Measurements from ENCODE around the gene ANKK1.

The ANKK1 gene

DNA sequence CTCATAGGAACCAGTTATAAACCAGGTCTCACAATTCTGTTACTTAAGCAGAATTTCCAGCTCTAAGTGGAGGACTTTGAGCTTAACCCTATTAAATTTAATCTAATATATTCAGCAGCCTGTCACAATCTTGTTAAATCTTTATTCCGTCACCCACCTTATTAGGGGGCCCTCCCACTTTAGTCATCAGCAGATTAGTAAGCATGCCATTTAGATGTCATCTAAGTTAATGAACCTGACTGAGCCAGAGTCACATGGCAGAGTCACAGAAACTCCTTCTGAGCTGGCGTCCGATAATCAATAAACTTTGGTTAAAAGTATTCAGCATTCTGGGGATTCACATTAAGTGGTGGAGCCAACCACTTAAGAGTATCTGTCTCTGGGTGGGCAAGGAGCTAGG lies 38.1 kb upstream of the ANKK1 start:
- Histone ChIP-seq H3K4me3 (ENCODE audit: low read length) (no peak overlapping the region), H2BK5ac (ENCODE audit: low read length) (no peak overlapping the region), H3K56ac (ENCODE audit: low read length) (no peak overlapping the region), H3K27me3 (ENCODE audit: insufficient read depth, low read length, poor library complexity) (no peaks in the 10 kb centered on the region), H4K5ac (ENCODE audit: low read length) (no peak overlapping the region), H3K23ac (ENCODE audit: low read length) (no peak overlapping the region), H3K79me2 (ENCODE audit: control insufficient read depth, insufficient read depth, low read length) (no peaks in the 10 kb centered on the region), H4K8ac (ENCODE audit: low read depth, low read length) (no peak overlapping the region), H3K4ac (ENCODE audit: low read depth, low read length) (no peak overlapping the region), H3K27ac (ENCODE audit: low read depth, low read length) (no peak overlapping the region), H3K18ac (ENCODE audit: low read length) (no peak overlapping the region), H3K9ac (ENCODE audit: low read length) (no peak overlapping the region), H3K79me1 (ENCODE audit: low read length) (no peaks in the 10 kb centered on the region), H3K4me1 (ENCODE audit: control insufficient read depth, low read depth, low read length) (peaks cover 4% of the 10 kb centered on the region), H2BK15ac (replicated peaks; ENCODE audit: low read depth) (no peak overlapping the region), H2BK120ac (ENCODE audit: low read depth, low read length) (no peak overlapping the region), H3K36me3 (ENCODE audit: control insufficient read depth, insufficient read depth, low read length) (no peaks in the 10 kb centered on the region), H3K4me2 (ENCODE audit: low read length) (no peak overlapping the region), H2AK5ac (ENCODE audit: low read length) (no peak overlapping the region)
- no CpG with 5 or more reads among the region's 3 CpGs for WGBS (ENCODE audit: extremely low coverage, insufficient coverage, low lambda C conversion rate)
- DNase-seq, result no peak

DNA sequence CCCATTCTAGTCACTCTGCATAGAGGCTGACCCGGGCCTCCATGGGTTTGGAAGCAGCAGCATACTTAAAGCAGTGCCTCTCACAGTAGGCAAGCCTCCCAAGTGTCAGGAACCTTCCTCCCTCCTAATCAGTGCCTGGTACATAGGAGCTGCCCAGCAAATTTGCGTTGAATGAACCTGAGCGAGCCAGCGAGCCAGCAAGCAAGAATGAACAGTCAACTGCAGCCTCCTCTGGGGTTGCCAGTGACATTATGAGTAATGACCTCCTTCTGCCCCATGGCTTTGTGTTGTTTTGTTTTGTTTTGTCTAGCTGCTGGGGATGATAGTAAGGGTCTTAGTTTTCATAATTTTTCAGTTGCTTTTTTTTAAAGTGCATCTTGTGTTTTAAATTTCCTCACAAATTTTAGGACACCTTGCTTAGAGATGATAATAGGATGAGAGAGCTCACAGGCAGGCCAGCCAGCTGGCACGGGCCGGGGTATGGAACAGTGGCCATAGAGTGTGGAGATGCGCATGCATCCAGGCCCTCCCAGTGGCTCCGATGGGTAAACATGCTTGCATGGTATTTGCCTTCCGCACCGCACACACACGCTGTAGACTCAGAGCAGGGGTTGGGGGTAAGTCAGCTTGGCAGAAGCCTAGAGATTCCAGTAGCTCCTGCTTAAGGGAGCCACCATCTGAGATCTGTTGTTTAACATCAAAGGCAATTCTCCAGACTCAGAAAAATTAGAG lies 37.1 kb upstream of the ANKK1 start:
- no peak overlapping the region for H3K23ac ChIP-seq (ENCODE audit: low read length)
- H3K27me3 ChIP-seq (ENCODE audit: insufficient read depth, low read length, poor library complexity), result no peaks in the 10 kb centered on the region
- no peak for DNase-seq
- H3K18ac ChIP-seq (ENCODE audit: low read length), result no peak overlapping the region
- no peak overlapping the region for H3K4me2 ChIP-seq (ENCODE audit: low read length)
- H3K79me2 ChIP-seq (ENCODE audit: control insufficient read depth, insufficient read depth, low read length), result no peaks in the 10 kb centered on the region
- H3K4me1 ChIP-seq (ENCODE audit: control insufficient read depth, low read depth, low read length), result peaks cover 4% of the 10 kb centered on the region
- no peak overlapping the region for H3K4me3 ChIP-seq (ENCODE audit: low read length)
- no peak overlapping the region for H2BK120ac ChIP-seq (ENCODE audit: low read depth, low read length)
- no peak overlapping the region for H3K56ac ChIP-seq (ENCODE audit: low read length)
- no peak overlapping the region for H3K4ac ChIP-seq (ENCODE audit: low read depth, low read length)
- H4K5ac ChIP-seq (ENCODE audit: low read length), result no peak overlapping the region
- H4K8ac ChIP-seq (ENCODE audit: low read depth, low read length), result no peak overlapping the region
- no peak overlapping the region for H2BK15ac ChIP-seq (replicated peaks; ENCODE audit: low read depth)
- no peak overlapping the region for H3K27ac ChIP-seq (ENCODE audit: low read depth, low read length)
- WGBS (ENCODE audit: extremely low coverage, insufficient coverage, low lambda C conversion rate), result no CpG with 5 or more reads among the region's 11 CpGs
- H3K9ac ChIP-seq (ENCODE audit: low read length), result no peak overlapping the region
- no peak overlapping the region for H2AK5ac ChIP-seq (ENCODE audit: low read length)
- no peak overlapping the region for H2BK5ac ChIP-seq (ENCODE audit: low read length)
- H3K36me3 ChIP-seq (ENCODE audit: control insufficient read depth, insufficient read depth, low read length), result no peaks in the 10 kb centered on the region
- no peaks in the 10 kb centered on the region for H3K79me1 ChIP-seq (ENCODE audit: low read length)

DNA sequence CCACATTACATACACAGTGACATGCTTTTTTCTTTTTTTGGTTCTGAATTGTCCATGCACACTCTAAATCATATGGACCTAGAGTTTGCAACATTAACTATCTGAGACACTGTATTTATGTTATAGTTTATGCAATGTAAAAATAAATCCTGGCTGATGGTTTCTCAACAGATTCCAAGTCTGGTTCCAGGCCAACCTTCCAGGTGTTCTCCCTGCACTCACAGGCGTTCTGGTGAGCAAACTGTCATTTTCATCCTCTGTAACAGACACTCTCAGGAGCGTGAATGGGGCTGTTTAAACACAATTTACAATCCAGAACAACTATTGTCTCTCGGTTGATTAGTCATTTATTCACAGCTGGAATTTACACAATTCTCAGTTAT lies 36.5 kb upstream of the ANKK1 start:
- peaks cover 4% of the 10 kb centered on the region for H3K4me1 ChIP-seq (ENCODE audit: control insufficient read depth, low read depth, low read length)
- H3K36me3 ChIP-seq (ENCODE audit: control insufficient read depth, insufficient read depth, low read length), result no peaks in the 10 kb centered on the region
- H3K79me2 ChIP-seq (ENCODE audit: control insufficient read depth, insufficient read depth, low read length), result no peaks in the 10 kb centered on the region
- no peak overlapping the region for H3K56ac ChIP-seq (ENCODE audit: low read length)
- no peak overlapping the region for H3K4ac ChIP-seq (ENCODE audit: low read depth, low read length)
- H4K8ac ChIP-seq (ENCODE audit: low read depth, low read length), result no peak overlapping the region
- no peak overlapping the region for H3K4me2 ChIP-seq (ENCODE audit: low read length)
- H3K23ac ChIP-seq (ENCODE audit: low read length), result no peak overlapping the region
- H2BK5ac ChIP-seq (ENCODE audit: low read length), result no peak overlapping the region
- H3K79me1 ChIP-seq (ENCODE audit: low read length), result no peaks in the 10 kb centered on the region
- H3K9ac ChIP-seq (ENCODE audit: low read length), result no peak overlapping the region
- H2BK120ac ChIP-seq (ENCODE audit: low read depth, low read length), result no peak overlapping the region
- H4K5ac ChIP-seq (ENCODE audit: low read length), result no peak overlapping the region
- H2AK5ac ChIP-seq (ENCODE audit: low read length), result no peak overlapping the region
- no peaks in the 10 kb centered on the region for H3K27me3 ChIP-seq (ENCODE audit: insufficient read depth, low read length, poor library complexity)
- no peak overlapping the region for H3K27ac ChIP-seq (ENCODE audit: low read depth, low read length)
- no CpG with 5 or more reads among the region's 3 CpGs for WGBS (ENCODE audit: extremely low coverage, insufficient coverage, low lambda C conversion rate)
- no peak overlapping the region for H3K18ac ChIP-seq (ENCODE audit: low read length)
- no peak overlapping the region for H3K4me3 ChIP-seq (ENCODE audit: low read length)
- DNase-seq, result no peak
- H2BK15ac ChIP-seq (replicated peaks; ENCODE audit: low read depth), result no peak overlapping the region

GRCh38 chr11:113351480-113351879 lies 36.1 kb upstream of the ANKK1 start:
- no peaks in the 10 kb centered on the region for H3K79me2 ChIP-seq (ENCODE audit: control insufficient read depth, insufficient read depth, low read length)
- DNase-seq, result peak; percentile 19
- no peak overlapping the region for H3K18ac ChIP-seq (ENCODE audit: low read length)
- H3K23ac ChIP-seq (ENCODE audit: low read length), result no peak overlapping the region
- no peak overlapping the region for H3K4me2 ChIP-seq (ENCODE audit: low read length)
- no peak overlapping the region for H3K27ac ChIP-seq (ENCODE audit: low read depth, low read length)
- no peak overlapping the region for H3K4me3 ChIP-seq (ENCODE audit: low read length)
- H2BK15ac ChIP-seq (replicated peaks; ENCODE audit: low read depth), result no peak overlapping the region
- no peaks in the 10 kb centered on the region for H3K36me3 ChIP-seq (ENCODE audit: control insufficient read depth, insufficient read depth, low read length)
- H3K4me1 ChIP-seq (ENCODE audit: control insufficient read depth, low read depth, low read length), result peaks cover 4% of the 10 kb centered on the region
- H4K5ac ChIP-seq (ENCODE audit: low read length), result no peak overlapping the region
- H2AK5ac ChIP-seq (ENCODE audit: low read length), result no peak overlapping the region
- H3K56ac ChIP-seq (ENCODE audit: low read length), result no peak overlapping the region
- no peak overlapping the region for H4K8ac ChIP-seq (ENCODE audit: low read depth, low read length)
- no peak overlapping the region for H3K4ac ChIP-seq (ENCODE audit: low read depth, low read length)
- H2BK5ac ChIP-seq (ENCODE audit: low read length), result no peak overlapping the region
- no peaks in the 10 kb centered on the region for H3K79me1 ChIP-seq (ENCODE audit: low read length)
- H2BK120ac ChIP-seq (ENCODE audit: low read depth, low read length), result no peak overlapping the region
- no peak overlapping the region for H3K9ac ChIP-seq (ENCODE audit: low read length)
- no peaks in the 10 kb centered on the region for H3K27me3 ChIP-seq (ENCODE audit: insufficient read depth, low read length, poor library complexity)
- whole genome bisulfite sequencing (ENCODE audit: extremely low coverage, insufficient coverage, low lambda C conversion rate), result no CpG with 5 or more reads among the region's 4 CpGs

- Histone ChIP-seq H4K8ac (ENCODE audit: low read depth, low read length) (no peak overlapping the region), H2AK5ac (ENCODE audit: low read length) (no peak overlapping the region), H3K9ac (ENCODE audit: low read length) (no peak overlapping the region), H3K4me1 (ENCODE audit: control insufficient read depth, low read depth, low read length) (peaks cover 3% of the 10 kb centered on the region), H2BK5ac (ENCODE audit: low read length) (no peak overlapping the region), H3K79me1 (ENCODE audit: low read length) (no peaks in the 10 kb centered on the region), H3K27ac (ENCODE audit: low read depth, low read length) (no peak overlapping the region), H3K27me3 (ENCODE audit: insufficient read depth, low read length, poor library complexity) (no peaks in the 10 kb centered on the region), H3K36me3 (ENCODE audit: control insufficient read depth, insufficient read depth, low read length) (no peaks in the 10 kb centered on the region), H2BK15ac (replicated peaks; ENCODE audit: low read depth) (no peak overlapping the region), H3K4me2 (ENCODE audit: low read length) (no peak overlapping the region), H3K4me3 (ENCODE audit: low read length) (no peak overlapping the region), H3K79me2 (ENCODE audit: control insufficient read depth, insufficient read depth, low read length) (no peaks in the 10 kb centered on the region), H2BK120ac (ENCODE audit: low read depth, low read length) (no peak overlapping the region), H3K56ac (ENCODE audit: low read length) (no peak overlapping the region), H3K4ac (ENCODE audit: low read depth, low read length) (no peak overlapping the region), H3K23ac (ENCODE audit: low read length) (no peak overlapping the region), H4K5ac (ENCODE audit: low read length) (no peak overlapping the region), H3K18ac (ENCODE audit: low read length) (no peak overlapping the region)
- no CpG with 5 or more reads among the region's 3 CpGs for WGBS (ENCODE audit: extremely low coverage, insufficient coverage, low lambda C conversion rate)
- DNase-seq, result no peak
Measured at GRCh38 chr11:113356203-113356602, 31.4 kb upstream of the ANKK1 start.

DNA sequence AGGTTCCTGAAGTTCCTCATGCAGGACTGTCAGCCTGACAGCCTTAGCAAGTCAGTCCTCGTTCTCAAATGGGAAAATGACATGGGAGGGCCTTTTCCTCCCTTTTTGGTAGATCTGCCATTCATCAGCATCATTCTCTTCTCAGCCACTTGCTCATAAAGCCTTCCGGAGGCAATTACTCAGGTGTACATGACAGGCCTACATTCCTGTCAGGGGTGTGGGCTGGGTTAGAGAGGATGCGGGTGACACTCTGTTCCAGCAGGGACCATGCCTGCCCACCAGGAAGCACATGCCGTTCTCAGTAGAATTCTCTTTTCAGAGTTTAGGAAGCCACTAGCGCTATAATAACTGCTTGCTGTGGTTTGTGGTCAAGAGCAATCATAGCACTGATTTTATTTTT lies 24.2 kb upstream of the ANKK1 start:
- no peak overlapping the region for H4K5ac ChIP-seq (ENCODE audit: low read length)
- H3K36me3 ChIP-seq (ENCODE audit: control insufficient read depth, insufficient read depth, low read length), result no peaks in the 10 kb centered on the region
- H3K27ac ChIP-seq (ENCODE audit: low read depth, low read length), result no peak overlapping the region
- H3K79me2 ChIP-seq (ENCODE audit: control insufficient read depth, insufficient read depth, low read length), result no peaks in the 10 kb centered on the region
- no peak overlapping the region for H2BK15ac ChIP-seq (replicated peaks; ENCODE audit: low read depth)
- no peak overlapping the region for H4K8ac ChIP-seq (ENCODE audit: low read depth, low read length)
- WGBS (ENCODE audit: extremely low coverage, insufficient coverage, low lambda C conversion rate), result no CpG with 5 or more reads among the region's 5 CpGs
- no peak overlapping the region for H3K4me2 ChIP-seq (ENCODE audit: low read length)
- H3K56ac ChIP-seq (ENCODE audit: low read length), result no peak overlapping the region
- H2AK5ac ChIP-seq (ENCODE audit: low read length), result no peak overlapping the region
- no peak overlapping the region for H2BK120ac ChIP-seq (ENCODE audit: low read depth, low read length)
- H3K23ac ChIP-seq (ENCODE audit: low read length), result no peak overlapping the region
- H3K18ac ChIP-seq (ENCODE audit: low read length), result no peak overlapping the region
- no peak for DNase-seq
- H3K27me3 ChIP-seq (ENCODE audit: insufficient read depth, low read length, poor library complexity), result no peaks in the 10 kb centered on the region
- no peak overlapping the region for H3K4ac ChIP-seq (ENCODE audit: low read depth, low read length)
- H3K4me3 ChIP-seq (ENCODE audit: low read length), result no peak overlapping the region
- no peaks in the 10 kb centered on the region for H3K4me1 ChIP-seq (ENCODE audit: control insufficient read depth, low read depth, low read length)
- no peak overlapping the region for H3K9ac ChIP-seq (ENCODE audit: low read length)
- H3K79me1 ChIP-seq (ENCODE audit: low read length), result no peaks in the 10 kb centered on the region
- no peak overlapping the region for H2BK5ac ChIP-seq (ENCODE audit: low read length)

Data from mesendoderm (in vitro differentiated cells).